GM21529 (cell line): ENCODE measurements around the gene BTLA.
"Not testable (repeated sequence)": the region's sequence is repeated elsewhere in the genome, so short reads cannot be mapped to it uniquely, and the experiment has no call there.

Experiments used
- ATAC-seq: cut with Tn5 transposase; IDR thresholded peaks from one replicate; pipeline ENCODE4 v1.9.1; 2021; ENCODE audit not compliant: unreplicated experiment

The BTLA gene

DNA sequence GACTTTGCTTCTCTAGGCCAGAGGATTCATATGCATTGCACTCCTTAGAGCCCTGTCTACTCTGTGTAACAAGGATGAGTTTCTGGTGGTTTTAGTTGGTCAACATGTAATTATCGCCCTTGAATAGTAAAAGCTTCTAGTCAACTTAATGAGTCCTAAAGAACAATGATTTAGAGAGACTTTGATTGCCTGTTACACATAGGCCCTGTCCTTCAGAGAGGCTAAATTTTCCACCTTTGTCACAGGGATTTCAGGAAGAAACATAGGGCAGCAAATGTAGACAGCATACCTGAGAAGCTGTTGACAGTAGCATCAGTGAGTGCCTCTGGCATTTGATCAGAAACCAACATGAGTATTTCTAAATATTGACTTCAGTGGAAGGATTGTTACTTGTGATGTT lies 7.1 kb downstream of the BTLA start:
- no peak for ATAC-seq

- no peak for ATAC-seq
Measured at GRCh38 chr3:112491373-112491772, 7.9 kb downstream of the BTLA start.

GRCh38 chr3:112489674-112490479 lies 9.4 kb downstream of the BTLA start:
- ATAC-seq, result peak; percentile 51

- no peak for ATAC-seq
Measured at GRCh38 chr3:112486811-112487505, 12.3 kb downstream of the BTLA start.

GRCh38 chr3:112484352-112484751 lies 14.9 kb downstream of the BTLA start:
- no peak for ATAC-seq

DNA sequence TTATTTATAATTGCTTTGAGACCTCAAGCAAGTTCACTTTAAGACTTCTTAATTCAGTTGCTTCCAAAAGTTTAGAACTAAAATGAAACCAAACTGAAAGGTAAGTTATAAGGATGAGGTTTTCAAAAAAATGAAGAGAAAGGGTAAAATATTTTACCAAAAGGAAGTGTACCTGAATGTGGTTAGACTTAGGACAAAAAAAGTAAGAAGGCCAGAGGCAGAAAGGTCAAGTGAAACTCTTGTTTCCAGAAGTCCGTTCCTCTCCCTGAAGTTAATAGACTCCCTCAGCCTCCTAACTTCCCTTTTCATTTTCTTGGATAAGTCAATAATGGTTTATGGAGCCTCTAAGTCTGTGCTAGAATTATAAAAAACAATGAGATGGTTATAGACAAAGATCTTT lies 16.6 kb downstream of the BTLA start:
- peak; percentile 68 for ATAC-seq

GRCh38 chr3:112481302-112481721 lies 18.0 kb downstream of the BTLA start:
- no peak for ATAC-seq

- no peak for ATAC-seq
Measured at GRCh38 chr3:112477891-112478290, 21.4 kb downstream of the BTLA start.

DNA sequence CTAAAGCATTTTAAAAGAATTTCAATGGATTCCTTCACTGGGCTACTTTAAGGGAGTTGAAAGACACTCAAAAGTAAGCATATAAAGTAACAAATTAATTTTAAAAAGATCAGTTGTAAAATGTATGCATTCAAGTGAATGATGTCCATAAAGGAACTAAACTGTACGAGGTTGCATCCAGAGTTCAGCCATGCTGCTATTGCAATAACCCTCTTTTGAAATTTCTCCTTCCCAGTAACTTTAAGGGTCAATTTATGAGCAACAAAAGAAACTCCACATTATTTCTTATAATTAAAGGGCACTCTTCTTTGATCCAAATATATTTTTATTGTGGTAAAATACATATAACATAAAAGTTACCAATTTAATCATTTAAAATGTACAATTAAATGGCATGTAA lies 22.9 kb downstream of the BTLA start:
- ATAC-seq, result no peak

DNA sequence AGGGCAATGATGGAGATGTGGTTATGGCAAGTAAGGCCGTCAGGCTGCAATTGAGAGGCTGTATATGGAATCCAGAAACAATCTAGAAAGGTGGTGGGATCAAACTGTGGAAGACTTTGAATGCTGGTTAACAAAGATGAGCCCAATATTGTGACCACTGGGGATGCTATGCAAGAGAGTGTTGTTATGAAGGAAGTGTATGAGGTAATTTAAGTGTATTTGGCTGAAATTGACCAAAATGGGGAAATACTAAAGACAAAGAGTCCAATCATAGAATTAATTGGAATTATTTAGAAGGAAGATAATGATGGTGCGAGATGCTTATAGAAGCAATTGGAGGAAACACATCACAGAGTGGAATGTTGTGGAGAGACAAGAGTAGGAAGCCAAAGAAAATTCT lies 24.5 kb downstream of the BTLA start:
- ATAC-seq, result no peak

GRCh38 chr3:112472691-112473090 lies 26.6 kb downstream of the BTLA start:
- no peak for ATAC-seq

GRCh38 chr3:112471596-112472325 lies 27.5 kb downstream of the BTLA start:
- ATAC-seq, result no peak

DNA sequence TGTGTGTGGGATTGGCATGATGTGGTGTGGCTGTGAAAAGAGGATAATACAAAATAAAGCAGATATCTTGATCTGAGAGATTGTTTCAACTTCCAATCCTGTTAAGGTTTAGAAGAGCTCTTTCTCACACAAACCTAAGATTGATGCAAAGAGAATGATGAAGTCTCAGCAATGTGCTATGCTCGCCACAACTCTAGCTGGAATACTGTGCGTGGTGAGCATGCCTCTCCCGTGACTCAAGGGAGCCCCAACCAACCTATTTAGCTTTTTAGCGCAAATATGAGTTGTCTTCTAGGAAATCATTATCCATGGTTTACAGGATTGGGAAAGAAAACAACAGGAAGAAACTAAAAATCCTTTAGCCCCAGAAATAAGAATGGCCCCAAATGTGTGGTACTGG lies 28.5 kb downstream of the BTLA start:
- no peak for ATAC-seq

DNA sequence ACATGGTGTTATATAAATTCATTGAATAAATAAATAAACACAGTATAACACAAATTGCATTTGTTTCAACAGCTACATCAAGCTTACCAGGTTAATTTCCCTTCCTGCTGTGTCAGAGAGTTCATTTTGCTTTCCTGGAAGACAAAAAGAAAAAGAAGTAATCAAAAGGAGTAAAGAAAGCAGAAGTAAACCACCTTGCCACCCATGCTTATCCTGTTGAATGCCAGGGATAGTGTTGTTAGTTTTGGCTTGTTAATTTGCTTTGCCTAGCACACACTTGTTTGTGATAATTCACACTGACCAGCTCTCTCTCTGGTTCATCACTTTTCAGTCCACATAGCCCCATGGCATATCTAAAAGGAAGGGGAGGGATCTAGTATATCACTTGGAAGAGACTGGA lies 29.6 kb downstream of the BTLA start:
- no peak for ATAC-seq

DNA sequence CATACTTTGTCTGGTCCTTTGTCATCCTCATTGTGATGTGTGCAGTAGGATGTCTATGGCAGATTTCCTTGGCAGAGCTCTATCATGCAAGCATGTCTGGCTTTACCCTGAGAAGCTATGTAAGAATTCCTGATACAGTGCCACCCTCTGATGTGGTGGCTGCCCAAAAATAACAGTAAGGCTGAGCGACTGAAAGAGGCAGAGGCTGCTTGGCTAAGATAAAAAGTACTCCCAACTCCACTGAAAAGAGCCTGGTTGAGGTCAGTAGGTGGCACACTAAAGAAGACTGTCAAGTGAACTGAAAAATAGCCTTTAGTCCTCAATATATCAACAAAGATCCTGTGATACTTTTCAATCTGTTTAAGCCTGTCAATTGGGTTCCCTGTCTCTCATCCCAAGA lies 31.7 kb downstream of the BTLA start:
- ATAC-seq, result no peak

DNA sequence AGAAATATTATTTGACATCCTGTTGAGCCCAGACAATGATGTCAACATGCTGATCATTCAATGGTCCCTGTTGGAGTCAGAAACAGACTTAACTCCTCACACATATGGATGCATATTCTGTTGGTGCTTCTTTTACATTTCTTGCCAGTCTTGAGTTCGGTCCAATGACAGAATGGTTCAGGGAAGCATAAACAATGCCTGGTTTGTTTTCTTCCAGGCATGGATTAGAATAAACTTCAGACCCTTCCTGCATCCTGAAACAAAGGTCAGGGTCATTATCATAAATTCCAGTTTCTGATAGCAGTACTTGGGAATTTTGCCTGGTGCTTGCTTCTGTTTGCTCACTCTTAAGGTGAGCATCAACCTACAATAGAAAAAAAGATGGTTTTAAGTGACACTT lies 33.3 kb downstream of the BTLA start:
- no peak for ATAC-seq

DNA sequence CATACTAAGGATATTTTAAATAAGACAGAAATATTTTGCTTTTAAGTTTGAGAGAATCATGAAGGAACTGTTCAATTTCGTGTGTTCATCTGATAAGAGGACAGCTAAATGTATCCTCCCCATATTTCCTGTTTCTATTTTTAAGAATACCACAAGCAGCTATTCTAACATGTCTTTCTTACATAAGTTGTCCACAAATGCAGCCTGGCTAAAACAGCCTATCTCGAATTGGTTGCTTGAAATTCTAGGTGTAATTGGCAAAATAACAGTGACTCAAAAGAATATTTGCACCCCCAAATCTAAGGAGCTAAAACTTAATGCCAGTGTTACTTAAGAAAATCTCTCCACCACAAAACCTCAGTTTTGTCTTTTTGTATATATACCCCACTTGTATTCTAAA lies 35.0 kb downstream of the BTLA start:
- peak; percentile 54 for ATAC-seq

DNA sequence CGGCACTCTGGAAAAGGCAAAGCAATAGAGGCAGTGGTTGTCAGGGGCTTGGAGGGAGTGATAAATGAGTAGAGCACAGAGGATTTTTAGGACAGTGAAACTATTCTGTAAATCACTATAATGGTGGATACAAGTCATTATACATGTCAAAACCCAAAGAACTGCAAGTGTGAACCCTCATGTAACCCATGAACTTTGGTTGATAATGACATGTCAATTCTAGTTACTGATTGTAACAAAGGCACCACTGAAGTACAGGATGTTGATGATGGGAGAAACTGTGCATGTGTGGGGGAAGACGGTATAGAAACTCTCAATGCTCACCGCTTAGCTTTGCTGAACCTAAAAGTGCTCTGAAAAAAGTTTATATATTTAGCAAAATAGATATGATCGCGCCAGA lies 36.0 kb downstream of the BTLA start:
- ATAC-seq, result no peak

DNA sequence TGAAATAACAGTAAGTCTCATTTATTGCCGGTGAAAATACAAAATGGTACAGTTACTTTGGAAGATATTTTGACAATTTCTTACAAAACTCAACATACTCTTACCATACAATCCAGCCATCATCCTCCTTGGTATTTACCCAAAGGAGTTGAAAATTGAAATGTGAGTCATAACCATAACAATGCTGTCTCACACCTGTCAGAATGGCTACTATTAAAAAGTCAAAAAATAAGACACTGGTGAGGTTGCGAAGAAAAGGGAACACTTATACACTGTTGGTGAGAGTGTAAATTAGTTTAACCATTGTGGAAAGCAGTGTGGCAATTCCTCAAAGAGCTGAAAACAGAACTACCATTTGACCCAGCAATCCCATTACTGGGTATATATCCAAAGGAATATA lies 37.5 kb downstream of the BTLA start:
- ATAC-seq, result not testable (repeated sequence)

GRCh38 chr3:112460519-112461195 lies 38.6 kb downstream of the BTLA start:
- peak; percentile 62 for ATAC-seq

GRCh38 chr3:112459750-112460149 lies 39.5 kb downstream of the BTLA start:
- ATAC-seq, result peak; percentile 32
